SK-N-SH (cell line): ENCODE results near the gene URAD. TPM values are rescaled to one million over a fixed set of nuclear protein-coding genes. Genes with fewer than 3 reads are reported as not detected.

ENCODE experiments used
- CTCF ChIA-PET: fragments of 300-600, 350-600 bp; formaldehyde crosslinking; extraction: SDS; loops from one replicate; lab custom pipeline; 2021; lab: Yijun Ruan, JAX
- POLR2A ChIA-PET: fragments of 350-600 bp; sonication (Branson Sonifier 250); formaldehyde crosslinking; extraction: SDS; loops from one replicate; lab custom pipeline; 2020; ENCODE audit warnings: antibody characterized with exemption, inconsistent platforms; lab: Yijun Ruan, JAX
- DNase-seq: peaks from one replicate; pipeline ENCODE4 v3.0.0; 2012
- H2AFZ ChIP-seq: fragments of 200-600 bp; sonication (generic); 2 replicates; pipeline ENCODE4 v1.8.1; 2016; ENCODE audit warnings: antibody characterized with exemption, mild to moderate bottlenecking, low read depth
- H3F3A ChIP-seq: fragments of 200-600 bp; sonication (generic); replicated peaks from 2 replicates; pipeline ENCODE3; 2016; ENCODE audit warnings: antibody characterized with exemption, mild to moderate bottlenecking; ENCODE audit not compliant: insufficient read depth
- H3K27ac ChIP-seq, 2 experiments: fragments of 200-500 bp in 1 of 2; fragments of 200-600 bp in 1 of 2; sonication (Bioruptor generic) in 1 of 2; sonication (generic), shearing (Covaris generic) in 1 of 2; 2 replicates each; pipeline versions ENCODE4 v1.5.1 to v1.6.1; 2014 to 2016; ENCODE audit warnings: low read depth in 2 of 2, inconsistent platforms in 1 of 2, low read length in 1 of 2, mild to moderate bottlenecking in 1 of 2, mixed read lengths in 1 of 2
- H3K27me3 ChIP-seq: fragments of 200-600 bp; sonication (generic), shearing (Covaris generic); 2 replicates; pipeline ENCODE4 v1.6.1; 2016; ENCODE audit warnings: mixed run types; ENCODE audit not compliant: insufficient read depth
- H3K36me3 ChIP-seq, 2 experiments: fragments of 200-500 bp in 1 of 2; fragments of 200-600 bp in 1 of 2; sonication (Bioruptor generic) in 1 of 2; sonication (generic) in 1 of 2; replicated peaks in 1 of 2; 2 replicates each; pipeline versions ENCODE3 to v1.5.1; 2014 to 2016; ENCODE audit warnings: low read length in 1 of 2, mild to moderate bottlenecking in 1 of 2; ENCODE audit not compliant: insufficient read depth in 2 of 2, control insufficient read depth in 1 of 2
- H3K4me1 ChIP-seq, 2 experiments: fragments of 200-500 bp in 1 of 2; fragments of 200-600 bp in 1 of 2; sonication (Bioruptor generic) in 1 of 2; sonication (generic), shearing (Covaris generic) in 1 of 2; 2 replicates each; pipeline versions ENCODE4 v1.5.1 to v1.6.1; 2014 to 2016; ENCODE audit warnings: low read depth in 1 of 2, low read length in 1 of 2, mixed run types in 1 of 2; ENCODE audit not compliant: insufficient read depth in 2 of 2, control insufficient read depth in 1 of 2
- H3K4me2 ChIP-seq: fragments of 200-600 bp; sonication (generic), shearing (Covaris generic); 2 replicates; pipeline ENCODE4 v1.6.1; 2017; ENCODE audit warnings: mixed run types
- H3K4me3 ChIP-seq, 2 experiments: fragments of 200-500 bp in 1 of 2; fragments of 200-600 bp in 1 of 2; sonication (Bioruptor generic) in 1 of 2; sonication (generic), shearing (Covaris generic) in 1 of 2; 2 replicates each; pipeline versions ENCODE4 v1.5.1 to v1.8.1; 2014 to 2016; ENCODE audit warnings: low read depth in 2 of 2, inconsistent platforms in 1 of 2, low read length in 1 of 2, mild to moderate bottlenecking in 1 of 2, mixed read lengths in 1 of 2, moderate library complexity in 1 of 2
- H3K79me2 ChIP-seq: fragments of 200-600 bp; sonication (generic); 2 replicates; pipeline ENCODE4 v1.8.1; 2017; ENCODE audit warnings: mild to moderate bottlenecking; ENCODE audit not compliant: insufficient read depth
- H3K9ac ChIP-seq: fragments of 200-600 bp; sonication (generic); 2 replicates; pipeline ENCODE4 v1.6.1; 2017; ENCODE audit warnings: mixed run types
- H3K9me2 ChIP-seq: fragments of 200-600 bp; sonication (generic); 2 replicates; pipeline ENCODE4 v1.6.1; 2017; ENCODE audit warnings: mixed run types
- H3K9me3 ChIP-seq: fragments of 200-600 bp; sonication (generic); 2 replicates; pipeline ENCODE4 v1.6.1; 2017; ENCODE audit warnings: mixed run types, mild to moderate bottlenecking, moderate library complexity
- H4K20me1 ChIP-seq: fragments of 200-600 bp; sonication (generic); 2 replicates; pipeline ENCODE4 v1.6.1; 2017; ENCODE audit warnings: mild to moderate bottlenecking, mixed run types; ENCODE audit not compliant: insufficient read depth
- ELF1 ChIP-seq: IDR thresholded peaks from 2 replicates; pipeline ENCODE4 v1.4.0; 2012
- EP300 ChIP-seq, 2 experiments: IDR thresholded peaks; 2 replicates each; pipeline versions ENCODE4 v1.4.0 to v1.6.1; 2012; ENCODE audit warnings: borderline replicate concordance in 1 of 2, low read depth in 1 of 2, low read length in 1 of 2
- FOSL2 ChIP-seq: IDR thresholded peaks from 2 replicates; pipeline ENCODE4 v1.4.0; 2012; ENCODE audit warnings: low read depth, mild to moderate bottlenecking, moderate library complexity, borderline replicate concordance
- FOXM1 ChIP-seq: IDR thresholded peaks from 2 replicates; pipeline ENCODE4 v1.4.0; 2012; ENCODE audit warnings: low read depth, mild to moderate bottlenecking
- GABPA ChIP-seq: IDR thresholded peaks from 2 replicates; pipeline ENCODE4 v1.4.0; 2012; ENCODE audit warnings: low read depth, mild to moderate bottlenecking
- GATA2 ChIP-seq: sonication (generic); formaldehyde crosslinking; IDR thresholded peaks from 2 replicates; pipeline ENCODE4 v1.5.0; 2020; ENCODE audit warnings: mild to moderate bottlenecking, missing genetic modification reagents
- IRF3 ChIP-seq: fragments of 150-350 bp; IDR thresholded peaks from 2 replicates; pipeline ENCODE4 v1.6.1; 2016; ENCODE audit warnings: mild to moderate bottlenecking, low read depth, low read length
- MEF2A ChIP-seq: IDR thresholded peaks from 2 replicates; pipeline ENCODE4 v1.4.0; 2012; ENCODE audit warnings: low read depth, borderline replicate concordance
- PBX3 ChIP-seq: IDR thresholded peaks from 2 replicates; pipeline ENCODE4; 2012
- RAD21 ChIP-seq: IDR thresholded peaks from 2 replicates; pipeline ENCODE4 v1.6.1; 2012; ENCODE audit warnings: mild to moderate bottlenecking, low read length
- RFX5 ChIP-seq: IDR thresholded peaks from 2 replicates; pipeline ENCODE4 v1.6.1; 2012; ENCODE audit warnings: mild to moderate bottlenecking, improper control_type of control experiment, low read length
- RXRA ChIP-seq: IDR thresholded peaks from 2 replicates; pipeline ENCODE4 v1.4.0; 2012; ENCODE audit warnings: low read depth, mild to moderate bottlenecking, borderline replicate concordance
- SMC3 ChIP-seq: IDR thresholded peaks from 2 replicates; pipeline ENCODE4 v1.6.1; 2012; ENCODE audit warnings: low read depth, low read length, improper control_type of control experiment
- WGBS: methylation state at CpG from one replicate; pipeline ENCODE4 v1.1.6; 2017; ENCODE audit warnings: low lambda C conversion rate; 5-methylcytosine and 5-hydroxymethylcytosine counted together
- polyA plus RNA-seq, 3 experiments: library from polyadenylated mRNA; depleted of rRNA; stranded (reverse); fragments of >200 nt; gene quantifications; 2 replicates each; pipeline ENCODE4 v1.2.3, GENCODE V29; 2012
- TF ChIP-seq, protein P1 (sequence below): IDR thresholded peaks from 2 replicates; pipeline ENCODE4 v1.4.0; 2012; ENCODE audit warnings: low read depth, borderline replicate concordance
- TF ChIP-seq, protein P2 (sequence below): fragments of 150-350 bp; IDR thresholded peaks from 2 replicates; pipeline ENCODE4 v1.6.1; 2017; ENCODE audit warnings: antibody characterized with exemption, low read length, low read depth, borderline replicate concordance

The URAD gene, protein sequence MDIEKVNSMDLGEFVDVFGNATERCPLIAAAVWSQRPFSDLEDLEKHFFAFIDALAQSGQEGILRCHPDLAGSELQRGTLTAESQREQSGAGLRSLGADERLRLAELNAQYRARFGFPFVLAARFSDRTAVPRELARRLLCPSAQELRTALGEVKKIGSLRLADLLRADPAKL
- not detected in 2 replicates for polyA plus RNA-seq (2012; rRNA removed)
- not detected in 2 replicates for polyA plus RNA-seq (2012; cell fraction: cytosol; rRNA removed)
- not detected in 2 replicates for polyA plus RNA-seq (2012; cell fraction: nucleus; rRNA removed)

GRCh38 chr13:27988520-27988919 is at the start of gene URAD:
Gene URAD, minus strand, starts transcription at chr13:27988693. Its CDS starts 56 bp downstream, at chr13:27988637.
- H3K4me1 ChIP-seq: no peaks in the 10 kb centered on the region
- DNase-seq: no peak
- no peaks in the 10 kb centered on the region for H3K79me2 ChIP-seq
- no peaks in the 10 kb centered on the region for H3K9me3 ChIP-seq
- no peaks in the 10 kb centered on the region for H4K20me1 ChIP-seq
- TF ChIP-seq, protein P1, sequence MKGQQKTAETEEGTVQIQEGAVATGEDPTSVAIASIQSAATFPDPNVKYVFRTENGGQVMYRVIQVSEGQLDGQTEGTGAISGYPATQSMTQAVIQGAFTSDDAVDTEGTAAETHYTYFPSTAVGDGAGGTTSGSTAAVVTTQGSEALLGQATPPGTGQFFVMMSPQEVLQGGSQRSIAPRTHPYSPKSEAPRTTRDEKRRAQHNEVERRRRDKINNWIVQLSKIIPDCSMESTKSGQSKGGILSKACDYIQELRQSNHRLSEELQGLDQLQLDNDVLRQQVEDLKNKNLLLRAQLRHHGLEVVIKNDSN: no peak
- TF ChIP-seq GATA2 (CRISPR knock-in tag) (no peak), RXRA (no peak), RFX5 (no peak), FOSL2 (no peak), MEF2A (no peak), PBX3 (no peak), RAD21 (no peak), FOXM1 (no peak), ELF1 (no peak), SMC3 (no peak), EP300 (IDR thresholded peaks at IDR 0.05; ENCODE audit: borderline replicate concordance in 1 of 2, low read depth in 1 of 2, low read length in 1 of 2) (no peak), GABPA (no peak), IRF3 (no peak)
- TF ChIP-seq, protein P2, sequence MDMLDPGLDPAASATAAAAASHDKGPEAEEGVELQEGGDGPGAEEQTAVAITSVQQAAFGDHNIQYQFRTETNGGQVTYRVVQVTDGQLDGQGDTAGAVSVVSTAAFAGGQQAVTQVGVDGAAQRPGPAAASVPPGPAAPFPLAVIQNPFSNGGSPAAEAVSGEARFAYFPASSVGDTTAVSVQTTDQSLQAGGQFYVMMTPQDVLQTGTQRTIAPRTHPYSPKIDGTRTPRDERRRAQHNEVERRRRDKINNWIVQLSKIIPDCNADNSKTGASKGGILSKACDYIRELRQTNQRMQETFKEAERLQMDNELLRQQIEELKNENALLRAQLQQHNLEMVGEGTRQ: no peak
- no peaks in the 10 kb centered on the region for H3K9me2 ChIP-seq
- no peak within 1 kb of the TSS for H3K9ac ChIP-seq
- H3K4me2 ChIP-seq: no peak within 1 kb of the TSS
- no peak within 1 kb of the TSS for H3K4me3 ChIP-seq
- H2AFZ ChIP-seq: no peak within 1 kb of the TSS
- no peaks in the 10 kb centered on the region for H3F3A ChIP-seq
- CTCF ChIA-PET: interaction anchor here (1.3 to 11.9 kb wide), 2 partner anchors 35 to 160 kb away, joined by 4 to 185 read pairs; no protein-coding TSS in a partner anchor
- no peak within 1 kb of the TSS for H3K27ac ChIP-seq
- POLR2A ChIA-PET: no interaction called here
- H3K36me3 ChIP-seq: no peaks in the 10 kb centered on the region
- WGBS: 8% methylated on average over 11 of the region's 11 CpGs
- H3K27me3 ChIP-seq: peaks cover 51% of the 10 kb centered on the region
